Suppressor macrophage treated with lipopolysaccharide for 4 hours (primary cell): ENCODE data around the gene CCDC186.
A peak's percentile ranks its signal among the peaks of the same experiment; 100 is the strongest.

ENCODE experiments used
- DNase-seq: peaks from one replicate; pipeline ENCODE4 v3.0.0-alpha.2; 2020

CCDC186 gene

GRCh38 chr10:114103284-114103683 is 70.7 kb downstream of the CCDC186 start:
- peak; percentile 58 for DNase-seq

- DNase-seq: peak; percentile 56
Measured at GRCh38 chr10:114102256-114102655, 71.7 kb downstream of the CCDC186 start.

- no peak for DNase-seq
Measured at GRCh38 chr10:114100848-114101741, 72.9 kb downstream of the CCDC186 start.

- DNase-seq: no peak
Measured at GRCh38 chr10:114096864-114097263, 77.1 kb downstream of the CCDC186 start.

GRCh38 chr10:114095559-114096337 is 78.3 kb downstream of the CCDC186 start:
- DNase-seq: no peak

- no peak for DNase-seq
Measured at GRCh38 chr10:114094795-114095194, 79.2 kb downstream of the CCDC186 start.

- no peak for DNase-seq
Measured at GRCh38 chr10:114087655-114088054, 86.3 kb downstream of the CCDC186 start.

GRCh38 chr10:114087255-114087654 is 86.7 kb downstream of the CCDC186 start:
- DNase-seq: no peak

- no peak for DNase-seq
Measured at GRCh38 chr10:114084215-114084614, 89.8 kb downstream of the CCDC186 start.

- no peak for DNase-seq
Measured at GRCh38 chr10:114083040-114083439, 91.0 kb downstream of the CCDC186 start.

- no peak for DNase-seq
Measured at GRCh38 chr10:114081911-114082583, 92.0 kb downstream of the CCDC186 start.

- no peak for DNase-seq
Measured at GRCh38 chr10:114079421-114079820, 94.6 kb downstream of the CCDC186 start.

- DNase-seq: no peak
Measured at GRCh38 chr10:114078346-114078745, 95.7 kb downstream of the CCDC186 start.

- no peak for DNase-seq
Measured at GRCh38 chr10:114077815-114078219, 96.2 kb downstream of the CCDC186 start.

- DNase-seq: peak; percentile 64
Measured at GRCh38 chr10:114077347-114077746, 96.7 kb downstream of the CCDC186 start.

GRCh38 chr10:114075093-114075492 is 98.9 kb downstream of the CCDC186 start:
- no peak for DNase-seq

GRCh38 chr10:114073395-114074186 is 100.4 kb downstream of the CCDC186 start:
- DNase-seq: no peak

GRCh38 chr10:114071178-114071577 is 102.8 kb downstream of the CCDC186 start:
- DNase-seq: peak; percentile 42
